Ureter (tissue), 1 donor: Measurements from ENCODE around the gene FBN2. TPM values are rescaled to one million over a fixed set of nuclear protein-coding genes. Genes with fewer than 3 reads are reported as not detected.

Experiments used
- DNase-seq: peaks from one replicate; pipeline ENCODE4 v3.0.0-alpha.2; 2020; ENCODE audit warnings: low spot score
- total RNA-seq: library from RNA; stranded (reverse); gene quantifications from one replicate; pipeline ENCODE4 v1.2.4, GENCODE V29; 2023
- donor health status: DM: yes; HTN: yes; CAD: no.

The FBN2 gene
- total RNA-seq, 1 donor from 2014 or later = 4.8 TPM

DNA sequence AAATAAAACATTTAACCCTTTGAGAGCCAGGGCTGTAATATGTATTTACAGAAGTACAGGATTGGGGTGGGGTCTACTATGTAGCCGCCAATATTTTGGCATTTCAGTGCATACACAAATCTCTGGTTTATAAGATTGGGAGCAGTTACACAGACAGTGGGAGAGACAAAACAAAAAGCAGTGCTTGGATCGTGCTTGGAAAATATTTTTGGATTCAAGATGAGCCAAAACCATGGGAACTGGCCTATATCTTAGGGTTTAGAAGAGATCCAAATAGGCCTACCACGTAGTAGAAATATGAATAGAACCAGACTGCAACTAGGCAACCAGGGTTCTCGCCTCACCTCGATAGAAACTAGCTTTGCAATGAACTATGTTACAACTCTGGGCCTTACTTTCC is 284.9 kb downstream of the FBN2 start:
- no peak for DNase-seq

DNA sequence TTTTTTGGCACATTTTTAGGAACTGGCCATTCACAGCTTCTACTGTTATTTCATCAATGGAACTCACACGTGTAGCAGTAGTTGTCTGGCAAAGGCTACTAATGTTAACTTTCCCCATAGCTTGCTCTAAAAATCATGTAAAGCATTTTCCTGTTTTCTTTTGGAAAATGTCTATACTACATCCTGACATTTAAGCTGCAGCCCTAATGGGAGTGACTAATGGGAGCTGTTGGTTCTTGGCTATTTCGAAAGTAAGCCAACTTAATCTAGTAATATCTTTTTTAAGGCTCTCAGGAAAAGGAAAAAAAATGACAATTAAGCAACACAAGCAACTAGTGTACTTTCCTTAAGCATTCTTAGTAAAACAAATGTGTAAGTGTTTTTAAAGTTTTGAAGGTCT is 285.3 kb downstream of the FBN2 start:
- no peak for DNase-seq

DNA sequence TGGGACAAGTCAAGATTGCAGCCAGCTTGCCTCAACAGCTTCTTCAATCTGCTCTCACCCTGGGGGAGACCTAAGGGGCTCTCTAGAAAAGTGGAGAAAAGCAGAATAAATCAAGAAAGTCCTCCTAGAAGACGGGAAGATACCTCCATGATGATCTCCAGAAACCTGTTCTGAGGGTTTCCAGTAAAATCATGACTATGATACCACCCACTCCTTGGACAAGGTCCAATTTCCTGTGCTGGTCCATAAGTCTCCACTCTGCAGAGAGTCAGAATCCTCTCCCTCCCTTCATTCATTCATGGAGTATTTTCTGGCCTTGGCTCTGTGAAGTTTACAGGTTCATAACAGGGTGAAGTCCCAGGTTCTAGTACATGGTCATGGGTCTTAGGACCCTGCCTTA is 285.8 kb downstream of the FBN2 start:
- no peak for DNase-seq

DNA sequence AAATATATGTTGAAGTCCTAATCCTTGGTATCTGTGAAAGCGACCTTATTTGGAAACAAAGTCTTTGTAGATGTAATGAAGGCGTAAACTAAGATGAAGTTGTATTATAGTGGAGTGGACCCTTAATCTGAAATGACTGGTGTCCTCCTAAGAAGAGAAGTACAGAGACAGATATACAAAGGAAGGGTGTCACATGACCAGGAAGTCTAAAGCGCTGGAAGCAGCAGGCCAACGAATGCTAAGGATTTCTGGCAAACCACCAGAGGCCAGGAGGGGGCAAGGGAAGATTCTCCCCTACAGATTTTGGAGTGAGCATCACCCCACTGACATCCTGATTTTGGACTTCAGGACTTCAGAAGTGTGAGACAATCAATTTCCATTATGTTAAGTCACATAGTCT is 292.1 kb downstream of the FBN2 start:
- DNase-seq = no peak

DNA sequence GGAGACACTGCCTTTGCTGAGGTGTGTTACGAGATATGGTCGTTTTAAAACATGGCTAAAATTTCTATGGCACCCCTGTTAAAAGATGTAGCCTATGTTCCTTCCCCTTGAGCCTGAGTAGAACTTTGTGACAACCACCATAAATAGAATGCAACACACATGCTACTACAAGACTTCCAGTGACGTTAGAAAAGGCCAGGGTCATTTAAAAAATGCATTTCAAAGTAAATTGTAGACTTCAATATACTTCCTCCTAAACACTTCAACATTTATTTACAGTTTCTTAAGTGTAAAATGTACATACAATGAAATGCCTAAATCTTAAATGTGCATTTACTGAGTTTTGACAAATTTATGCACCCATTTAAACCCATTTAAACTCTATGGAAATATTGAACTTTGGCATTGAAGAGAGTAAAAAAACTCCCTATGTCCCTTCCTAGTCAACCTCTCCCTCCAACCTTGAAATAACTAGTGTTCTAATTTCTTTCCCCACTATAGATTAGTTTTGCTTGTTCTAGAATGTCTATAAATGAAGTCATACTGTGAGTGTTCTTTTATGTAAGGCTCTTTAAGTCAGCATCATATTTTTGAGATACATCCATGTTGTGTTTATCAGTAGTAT is 294.0 kb downstream of the FBN2 start:
- DNase-seq = no peak

DNA sequence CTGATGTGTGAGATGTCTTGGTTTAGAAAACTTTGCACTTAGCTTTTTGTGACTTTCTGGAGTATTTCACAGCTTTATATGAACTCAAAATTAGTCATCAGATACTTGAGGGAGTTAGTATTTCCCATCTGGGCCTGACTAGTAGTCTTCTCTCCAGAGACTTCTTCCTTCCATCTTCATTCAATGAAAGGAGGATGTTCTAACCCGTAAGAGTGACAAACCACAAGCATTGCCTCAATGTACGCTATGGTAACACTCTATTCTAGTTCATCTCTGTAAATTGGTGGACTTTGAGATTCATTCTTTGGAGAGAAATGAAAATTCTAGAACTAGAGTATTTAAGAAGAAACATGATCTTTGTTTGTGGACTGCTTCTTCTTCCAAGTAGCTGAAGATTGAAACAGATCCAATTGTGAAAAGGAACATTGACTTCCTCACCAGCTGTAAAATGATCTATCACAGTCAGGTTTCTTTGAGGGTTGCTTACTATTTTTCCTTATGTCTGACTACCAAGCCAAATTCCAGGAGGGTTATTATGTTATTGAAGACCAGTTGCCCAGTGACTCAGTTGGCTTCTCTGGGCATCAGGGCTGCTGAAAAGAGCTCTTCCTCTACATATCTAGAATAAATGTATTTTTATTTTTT is 296.9 kb downstream of the FBN2 start:
- DNase-seq = no peak

DNA sequence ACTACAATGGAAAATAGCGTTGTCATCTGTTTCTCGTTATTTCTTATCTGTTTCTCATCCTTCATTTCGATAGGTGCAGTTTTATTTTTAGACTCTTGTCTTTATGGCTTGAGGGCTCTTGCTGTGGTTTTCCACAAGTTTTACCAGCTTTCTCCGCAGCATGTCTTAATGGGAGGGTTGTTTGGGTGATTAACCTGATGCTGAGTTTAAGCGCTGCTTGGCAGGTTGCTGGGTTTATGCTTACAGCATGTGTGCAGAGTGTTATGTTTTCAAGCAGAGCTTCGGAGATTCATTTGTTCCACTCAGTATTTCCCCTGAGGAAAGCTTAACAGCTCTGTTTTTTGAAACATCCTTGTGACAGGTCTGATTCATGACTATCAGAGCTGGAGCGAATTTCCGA is 300.5 kb downstream of the FBN2 start:
- DNase-seq = no peak

DNA sequence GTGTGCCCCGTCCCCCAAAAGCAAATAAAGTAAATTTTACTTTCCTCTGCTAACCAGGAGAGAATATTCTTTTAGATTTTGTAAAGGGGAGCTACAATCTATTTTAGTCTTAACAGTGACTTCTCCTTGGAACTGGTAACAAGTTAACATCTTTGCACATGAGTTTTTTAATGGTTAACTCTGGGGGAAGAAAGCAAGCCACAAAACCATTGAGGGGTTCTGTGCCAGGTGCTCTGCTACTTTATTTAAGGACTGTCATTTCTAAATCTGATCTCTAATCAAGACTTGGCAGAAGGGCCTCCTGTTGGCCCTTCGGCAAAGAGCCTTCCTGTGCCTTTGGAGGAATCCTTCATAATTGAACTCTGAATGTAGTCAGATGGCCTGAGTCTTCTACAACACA is 301.0 kb downstream of the FBN2 start:
- no peak for DNase-seq

DNA sequence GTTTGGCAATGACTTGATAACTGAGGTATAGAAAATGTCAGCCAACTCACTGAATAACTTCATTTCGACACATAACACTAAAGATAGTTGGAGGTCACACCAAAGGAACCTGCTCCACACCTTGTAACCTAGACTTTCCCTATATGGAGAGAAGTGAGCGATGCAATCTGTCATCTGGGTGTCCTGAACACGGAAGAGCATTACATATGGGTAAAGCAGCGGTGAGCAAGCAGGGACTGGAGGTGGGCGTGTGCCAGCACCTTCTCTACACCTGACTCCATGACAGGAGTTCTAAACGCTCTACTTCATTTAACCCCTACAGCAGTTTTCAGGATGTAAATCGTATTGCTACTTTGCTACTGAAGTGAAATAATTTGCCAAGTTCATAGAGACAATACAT is 301.7 kb downstream of the FBN2 start:
- DNase-seq = no peak

DNA sequence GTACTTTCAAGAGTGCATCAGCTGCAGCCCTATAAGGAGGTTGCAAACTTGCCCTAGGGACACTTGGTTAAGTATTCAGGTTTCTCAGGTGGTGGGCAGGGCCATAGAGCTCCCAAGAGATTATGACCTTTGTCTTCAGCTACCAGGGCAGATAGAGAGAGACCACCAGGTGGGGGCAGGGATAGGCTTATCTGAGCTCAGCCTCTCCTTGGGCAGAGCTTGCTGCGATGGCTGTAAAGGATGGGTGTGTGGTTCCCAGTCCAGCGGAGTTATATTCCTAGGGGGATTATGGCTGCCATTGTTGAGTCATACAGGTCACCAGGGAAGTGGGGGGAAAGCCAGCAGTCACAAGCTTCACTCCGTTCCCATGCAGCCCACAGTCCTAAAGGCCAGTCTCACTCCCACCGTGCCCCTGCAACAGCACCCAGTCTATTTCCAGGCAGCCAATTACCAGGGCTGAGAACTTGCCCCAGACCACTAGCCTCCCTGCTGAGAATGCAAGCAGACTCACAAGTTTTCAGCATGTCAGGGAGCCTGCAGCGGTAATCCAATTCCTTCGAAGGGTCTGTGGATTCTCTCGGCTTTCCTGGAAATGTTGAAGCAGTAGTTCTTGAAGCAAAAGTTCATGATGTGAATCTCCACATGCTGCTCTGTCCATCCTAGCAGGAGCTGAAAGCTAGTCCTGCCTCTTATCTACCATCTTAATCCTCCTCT is 303.0 kb downstream of the FBN2 start:
- no peak for DNase-seq

DNA sequence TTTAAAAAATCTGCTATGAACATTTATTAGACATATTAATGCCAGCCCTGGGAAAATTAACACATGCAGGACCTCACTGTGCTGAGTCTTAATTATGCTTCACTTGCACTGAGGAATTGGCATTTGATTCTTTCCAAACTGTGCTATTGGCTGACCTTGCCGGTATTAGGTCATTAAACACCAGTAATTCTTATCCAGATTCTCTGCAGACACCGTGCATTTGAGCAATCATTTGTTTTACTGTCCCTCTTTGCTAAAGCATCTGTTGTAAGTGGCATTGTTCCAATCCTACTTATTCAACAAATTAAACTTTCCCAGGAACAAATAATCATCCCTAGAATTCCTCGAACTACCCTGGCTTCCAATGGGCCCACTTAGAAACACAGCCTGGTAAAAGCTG is 309.5 kb downstream of the FBN2 start:
- no peak for DNase-seq

DNA sequence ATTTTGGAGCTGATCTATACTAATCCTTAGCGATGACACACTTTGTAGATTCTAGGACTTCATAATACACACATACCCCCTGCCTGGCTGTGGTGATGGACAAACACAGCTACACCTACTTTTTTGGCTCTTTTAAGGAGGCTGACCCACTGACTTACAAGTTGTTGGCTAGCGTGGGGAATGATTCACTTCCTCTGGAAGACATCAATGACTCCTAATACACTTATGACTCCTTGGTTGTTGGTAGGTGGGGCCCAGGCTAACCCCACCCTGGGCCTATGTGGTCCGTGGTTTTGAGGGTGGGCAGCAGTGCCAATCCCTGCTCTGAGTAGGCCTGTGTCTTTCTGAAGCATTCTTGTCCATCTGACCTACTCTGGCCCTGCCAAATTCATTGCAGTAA is 310.0 kb downstream of the FBN2 start:
- no peak for DNase-seq

DNA sequence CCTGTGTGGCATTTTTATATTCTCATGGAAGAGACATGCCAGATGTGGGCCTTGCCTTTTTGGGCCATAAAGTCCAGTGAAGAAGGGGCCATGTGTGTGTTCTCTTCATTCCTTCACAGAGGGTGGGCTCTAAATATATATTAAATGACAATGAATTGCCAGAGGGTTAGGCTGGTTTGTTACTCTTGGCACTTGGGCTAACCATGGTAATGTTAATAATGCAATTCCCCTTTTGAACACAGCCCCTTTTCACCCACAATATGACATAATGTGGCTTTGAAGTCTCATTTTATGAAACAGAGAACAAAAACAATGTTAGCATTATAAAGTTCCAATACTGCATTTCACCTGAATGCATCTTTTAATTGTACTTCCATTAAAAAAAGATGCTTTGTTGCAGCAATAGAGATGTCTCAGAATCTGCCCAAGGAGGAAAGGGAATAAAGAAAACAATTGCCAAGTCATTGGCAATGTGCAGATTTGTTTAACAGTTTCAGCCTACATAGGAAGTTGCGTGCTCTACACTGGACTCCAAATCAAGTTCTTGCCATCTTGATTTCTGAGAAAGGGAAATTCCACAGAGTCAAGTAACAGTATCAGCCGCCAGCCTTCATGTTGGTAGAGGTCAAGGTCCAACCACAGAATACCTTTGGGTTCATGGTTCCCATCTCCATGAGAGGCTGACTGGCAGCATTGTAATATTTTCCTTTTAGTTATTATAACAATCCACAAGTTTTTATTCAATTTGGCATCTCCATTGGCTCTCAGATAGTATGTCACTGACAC is 312.6 kb downstream of the FBN2 start:
- no peak for DNase-seq

DNA sequence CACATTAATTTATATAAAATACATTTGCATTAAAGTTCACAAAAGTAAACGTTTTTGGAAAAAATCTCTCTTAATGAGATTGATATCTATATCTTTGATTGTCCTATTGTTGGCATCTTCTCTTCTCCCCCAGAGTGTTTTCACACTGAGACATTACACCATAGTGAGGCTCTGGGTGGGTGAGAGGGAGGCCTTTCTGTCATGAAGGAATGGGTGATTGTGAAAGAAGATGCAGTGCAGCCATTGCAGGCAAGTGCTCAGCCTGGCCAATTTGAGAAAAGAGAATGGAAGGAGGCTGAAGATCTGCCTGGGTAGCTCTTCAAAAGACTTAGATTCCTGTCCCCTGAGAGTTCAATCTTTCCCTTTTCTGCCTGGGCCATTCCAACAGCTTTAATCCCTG is 313.7 kb downstream of the FBN2 start:
- DNase-seq = no peak

DNA sequence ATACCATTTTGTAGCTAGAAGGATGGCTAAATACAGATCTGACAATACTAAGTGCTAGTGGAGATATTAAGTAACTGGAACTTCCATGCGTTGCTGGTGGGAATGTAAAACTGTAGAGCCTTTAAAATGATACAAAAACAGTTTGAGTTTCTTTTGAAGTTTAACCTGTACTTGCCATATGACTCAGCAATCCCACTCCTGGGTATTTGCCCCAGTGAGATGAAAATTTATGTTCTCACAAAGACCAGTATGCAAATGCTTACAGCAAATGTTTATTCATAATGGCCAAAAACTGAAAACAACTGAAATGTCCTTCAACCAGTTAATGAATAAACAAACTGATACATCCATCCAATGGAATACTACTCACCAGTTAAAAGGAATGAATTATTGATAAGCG is 317.2 kb downstream of the FBN2 start:
- no peak for DNase-seq

DNA sequence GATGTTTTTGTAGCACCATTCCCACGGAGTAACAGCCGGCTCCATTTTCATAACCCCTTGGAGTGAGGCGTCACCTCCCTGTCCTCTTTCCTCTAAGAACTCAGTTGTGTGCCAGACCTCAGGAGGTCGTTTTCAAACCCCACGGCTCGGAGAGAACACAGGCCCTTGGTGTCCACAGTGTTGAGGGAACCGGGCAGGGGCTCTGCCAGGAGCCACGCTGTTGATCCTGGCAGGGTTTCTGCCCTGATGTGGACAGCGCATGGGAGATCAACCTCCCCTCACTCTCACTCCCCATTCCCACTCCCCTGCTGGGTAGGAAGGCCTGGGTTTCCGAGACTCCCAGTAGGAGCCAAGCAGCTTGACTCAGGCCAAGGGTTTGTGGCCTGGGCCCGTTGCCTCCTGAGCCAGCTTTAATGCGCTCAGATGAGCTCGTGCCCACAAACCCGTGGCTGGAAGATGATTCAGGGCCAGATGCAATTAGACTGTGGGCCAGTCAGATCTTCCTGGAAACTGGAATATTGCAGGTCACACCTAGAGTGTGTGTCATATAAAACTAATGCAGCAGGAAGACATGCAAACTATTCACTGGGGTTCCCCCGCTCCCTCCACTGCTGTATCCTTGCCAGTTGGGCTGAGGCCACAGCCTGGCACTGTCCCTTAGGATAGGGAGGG is 321.0 kb downstream of the FBN2 start:
- no peak for DNase-seq

DNA sequence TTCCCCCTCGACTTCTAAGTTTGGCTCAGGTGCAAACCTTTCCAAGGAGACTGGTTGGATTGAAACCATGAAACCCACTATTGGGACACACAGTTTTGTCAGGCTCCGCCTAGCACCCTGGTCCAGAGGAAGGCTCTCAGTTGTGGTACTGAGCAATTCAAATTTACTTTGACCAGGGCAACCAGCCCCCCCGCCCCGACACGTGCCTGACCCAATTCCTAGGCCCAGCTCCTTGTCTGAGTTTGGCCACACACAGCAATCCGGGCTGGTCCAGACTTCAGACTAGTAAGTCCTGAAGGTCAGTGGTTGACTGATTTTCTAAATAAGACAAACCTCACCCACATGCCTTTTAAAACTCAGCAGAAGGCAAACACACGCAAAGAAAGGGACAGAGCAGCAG is 321.8 kb downstream of the FBN2 start:
- no peak for DNase-seq

DNA sequence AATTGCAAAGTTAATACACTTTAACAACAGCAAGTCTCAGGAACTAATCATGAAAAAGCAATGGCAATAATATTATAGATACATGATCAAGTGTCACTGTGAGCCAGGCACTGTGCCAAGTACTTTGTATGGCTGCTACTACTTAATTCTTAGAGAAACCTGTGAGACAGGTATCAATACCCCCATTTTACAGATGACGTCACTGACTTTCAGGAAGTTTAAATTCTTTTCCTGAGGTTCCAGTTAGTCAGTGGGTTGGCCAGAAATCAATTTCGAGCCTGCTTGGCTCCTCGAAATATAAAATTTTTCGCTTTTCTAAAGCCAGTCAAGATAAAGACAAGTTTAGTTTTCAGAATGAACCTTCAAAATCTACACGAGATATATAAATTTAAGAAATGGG is 324.2 kb downstream of the FBN2 start:
- no peak for DNase-seq

DNA sequence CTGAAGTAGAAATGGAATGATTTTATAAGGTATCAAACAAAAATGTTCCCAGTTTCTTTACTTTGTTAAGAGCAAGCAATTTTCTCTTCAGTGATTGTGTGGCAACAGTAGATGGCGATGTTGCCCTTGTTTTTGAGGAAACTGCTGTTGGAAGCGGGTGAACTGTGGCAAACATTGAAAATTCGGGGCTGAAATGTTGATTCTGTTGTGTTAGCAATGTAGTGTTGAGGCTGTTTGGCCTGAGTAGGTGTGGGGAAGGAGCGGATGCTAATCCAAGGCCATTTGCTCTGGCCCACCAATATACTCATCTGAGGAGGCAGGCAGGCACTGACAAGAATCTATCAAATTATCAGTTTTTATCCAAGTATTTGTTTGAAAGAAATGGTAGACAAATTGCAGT is 324.7 kb downstream of the FBN2 start:
- peak; percentile 62 for DNase-seq

DNA sequence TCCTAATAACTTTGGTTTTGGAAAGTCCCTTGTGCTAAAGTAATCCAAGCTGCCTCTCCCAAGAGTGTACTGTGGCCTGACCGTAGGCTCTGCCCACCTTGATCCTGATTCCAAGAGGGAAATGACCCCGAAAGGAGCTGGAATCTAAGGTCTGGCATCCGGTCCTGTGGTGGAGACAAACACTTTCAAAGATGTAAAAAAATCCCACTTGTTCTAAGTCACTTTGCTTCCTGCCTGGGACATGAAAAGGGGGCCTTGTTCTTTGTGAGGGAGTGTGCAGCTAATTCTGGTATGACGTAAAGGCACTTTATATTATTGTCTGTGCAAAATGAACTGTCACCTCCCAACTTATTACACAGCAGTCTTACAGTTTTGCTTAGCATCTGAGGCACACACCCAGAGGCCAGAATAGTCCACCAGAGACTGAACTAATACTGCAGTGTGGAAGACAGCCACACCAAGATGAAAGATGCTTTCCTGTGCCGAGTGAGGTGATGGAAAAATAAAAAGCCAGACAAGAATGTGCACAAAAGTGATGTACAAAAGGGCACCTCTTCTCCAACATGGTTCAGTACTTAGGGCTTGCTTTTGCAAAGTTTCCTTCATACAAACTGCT is 325.7 kb downstream of the FBN2 start:
- DNase-seq = no peak

DNA sequence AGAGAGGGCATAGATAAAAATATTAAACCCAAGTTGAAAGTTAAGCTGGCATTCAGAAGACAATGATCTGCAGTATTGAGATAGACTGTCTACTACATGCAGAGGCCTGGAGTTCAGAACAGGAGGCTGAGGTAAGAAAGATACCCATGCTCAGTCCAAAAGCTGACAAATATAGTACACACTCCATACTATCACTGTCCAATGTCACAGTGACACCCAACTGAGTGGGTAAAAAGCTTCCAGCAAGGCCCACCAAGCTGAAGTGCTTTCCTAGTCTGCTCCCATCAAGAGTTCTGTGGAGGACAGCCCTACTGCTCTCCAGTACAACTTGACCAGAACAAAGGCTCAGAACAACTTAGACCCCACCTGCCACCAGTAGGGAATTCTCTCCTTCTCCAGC is 329.6 kb downstream of the FBN2 start:
- DNase-seq = no peak
